Pancreas (tissue), 10 donors: ENCODE results near the gene CES3. TPM values are rescaled to one million over a fixed set of nuclear protein-coding genes. Genes with fewer than 3 reads are reported as not detected.

Experiments used
- ATAC-seq, 4 donors: fragments of 200-7000 bp; cut with Tn5 transposase; one replicate each; pipeline versions ENCODE4 v1.8.0 to v1.9.1; 2020; ENCODE audit warnings: mild to moderate bottlenecking in 4 of 4, moderate library complexity in 4 of 4
- DNase-seq, 6 donors: peaks; one replicate each; pipeline ENCODE4 v3.0.0-alpha.2; 2020
- FAIRE-seq: peaks from 2 replicates; lab custom pipeline; 2012; peaks lifted over from hg19 to GRCh38; lab: Jason Lieb, UNC
- H3K27ac ChIP-seq, 4 donors: fragments of 200-600 bp; sonication (generic); 1 replicate in 3 of 4; 2 replicates in 1 of 4; pipeline versions ENCODE4 v1.5.0 to v1.8.0; 2020
- H3K27me3 ChIP-seq, 4 donors: fragments of 200-600 bp; one replicate each; pipeline ENCODE4 v1.8.0; 2021
- H3K36me3 ChIP-seq, 3 donors: fragments of 200-600 bp; sonication (generic) in 1 of 3; one replicate each; pipeline versions ENCODE4 v1.5.0 to v1.8.0; 2020 to 2021
- H3K4me1 ChIP-seq, 3 donors: fragments of 200-600 bp; one replicate each; pipeline ENCODE4 v1.8.0; 2021
- H3K4me3 ChIP-seq, 4 donors: fragments of 200-600 bp; sonication (generic) in 2 of 4; one replicate each; pipeline versions ENCODE4 v1.5.0 to v1.8.0; 2020 to 2021
- H3K9me3 ChIP-seq, 4 donors: fragments of 200-600 bp; one replicate each; pipeline ENCODE4 v1.8.0; 2021
- WGBS, 2 donors: extraction: QIAGEN DNeasy Blood & Tissue Kit; methylation state at CpG; one replicate each; pipeline ENCODE4 v1.1.7; 2013; 5-methylcytosine and 5-hydroxymethylcytosine counted together
- intact Hi-C, 3 donors: fragments of 100-400 bp; cut with DNase I; formaldehyde crosslinking; loops; one replicate each; pipeline versions ENCODE4 v1.11.1 to v1.14.2; 2022
- polyA plus RNA-seq, 2 donors: library from polyadenylated mRNA; stranded (reverse); fragments of 200-250 nt; gene quantifications; one replicate each; pipeline ENCODE4 v1.2.3, GENCODE V29; 2013
- total RNA-seq, 6 donors: library from RNA; stranded (reverse); fragmentation: NEBNext Ultra II Directional in 4 of 6; extraction: Animal tissue kit (Norgen Biotek cat#: 25700) in 4 of 6; gene quantifications; one replicate each; pipeline versions ENCODE4 v1.2.1 to v1.2.4, GENCODE V29; 2021 to 2023
- TF ChIP-seq, protein P1 (sequence below), 4 donors: fragments of 200-600 bp; sonication (generic) in 3 of 4; IDR thresholded peaks; one replicate each; pipeline versions ENCODE4 v1.5.0 to v1.8.0; 2021; ENCODE audit warnings: antibody characterized with exemption in 4 of 4
- donor health status: healthy with polysubstance abuse.
- donor health status: DM: no; HTN: no; CAD: no; lungs with moderate emphysema.
- donor health status: DM: no; HTN: no; CAD: no.
- donor health status: control.
- donor health status: control.
- donor health status: Bipolar disorder and iron deficiency.
- donor health status: DM: yes; HTN: yes; CAD: no.
- donor health status: DM: no; HTN: no; CAD: no.
- donor health status: DM: no; HTN: no; CAD: no.
- donor health status: DM: yes; HTN: yes; CAD: no.

Gene CES3
- total and polyA plus RNA-seq, 8 donors: 1.9 to 7.3 (median 5.2) TPM

DNA sequence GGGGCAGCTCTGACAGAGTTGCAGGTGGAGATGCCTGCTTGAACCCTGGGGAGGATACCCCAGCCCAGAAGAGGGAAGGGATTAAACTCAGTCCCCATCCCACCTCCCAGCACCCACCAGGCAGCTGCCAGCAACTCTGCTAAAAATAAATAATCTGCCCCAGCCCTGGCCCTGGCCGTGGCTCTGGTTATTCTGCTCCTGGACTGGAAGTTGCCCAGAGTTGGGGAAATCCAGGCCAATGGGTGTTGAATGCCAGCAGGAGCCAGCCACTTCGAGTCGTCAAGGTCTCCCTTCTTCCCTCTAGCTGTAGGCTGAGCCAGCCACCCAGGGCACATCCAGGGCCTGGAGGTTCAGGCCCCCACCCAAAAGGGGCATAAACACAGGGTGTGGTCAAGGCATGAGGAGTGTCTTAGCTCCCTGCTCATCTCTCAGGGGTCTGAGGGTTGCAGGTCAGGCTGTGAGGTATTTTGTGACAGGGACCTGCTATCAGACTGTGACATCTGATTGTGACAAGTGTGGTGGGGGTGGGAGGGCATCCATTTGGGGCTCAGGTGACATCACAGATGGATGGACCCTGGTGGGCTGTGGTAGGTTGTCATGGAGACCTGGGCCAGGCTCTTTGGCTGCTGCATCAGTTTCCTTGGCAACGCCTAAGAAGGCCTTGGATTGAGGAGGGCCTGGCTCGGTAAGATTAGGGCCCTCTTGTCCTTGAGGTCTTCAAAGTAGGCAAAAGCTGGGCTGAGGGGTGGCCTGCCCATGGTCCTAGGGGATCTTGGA, 34.7 kb upstream of the CES3 start:
- WGBS, 2 donors: 30 to 34% methylated on average over 5 of the region's 5 CpGs
- TF ChIP-seq, protein P1, sequence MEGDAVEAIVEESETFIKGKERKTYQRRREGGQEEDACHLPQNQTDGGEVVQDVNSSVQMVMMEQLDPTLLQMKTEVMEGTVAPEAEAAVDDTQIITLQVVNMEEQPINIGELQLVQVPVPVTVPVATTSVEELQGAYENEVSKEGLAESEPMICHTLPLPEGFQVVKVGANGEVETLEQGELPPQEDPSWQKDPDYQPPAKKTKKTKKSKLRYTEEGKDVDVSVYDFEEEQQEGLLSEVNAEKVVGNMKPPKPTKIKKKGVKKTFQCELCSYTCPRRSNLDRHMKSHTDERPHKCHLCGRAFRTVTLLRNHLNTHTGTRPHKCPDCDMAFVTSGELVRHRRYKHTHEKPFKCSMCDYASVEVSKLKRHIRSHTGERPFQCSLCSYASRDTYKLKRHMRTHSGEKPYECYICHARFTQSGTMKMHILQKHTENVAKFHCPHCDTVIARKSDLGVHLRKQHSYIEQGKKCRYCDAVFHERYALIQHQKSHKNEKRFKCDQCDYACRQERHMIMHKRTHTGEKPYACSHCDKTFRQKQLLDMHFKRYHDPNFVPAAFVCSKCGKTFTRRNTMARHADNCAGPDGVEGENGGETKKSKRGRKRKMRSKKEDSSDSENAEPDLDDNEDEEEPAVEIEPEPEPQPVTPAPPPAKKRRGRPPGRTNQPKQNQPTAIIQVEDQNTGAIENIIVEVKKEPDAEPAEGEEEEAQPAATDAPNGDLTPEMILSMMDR (IDR thresholded peaks at IDR 0.05): no peak
- intact Hi-C loops: no loop called here
- Histone ChIP-seq H3K27me3 (no peaks in the 10 kb centered on the region), H3K4me3 (no peak overlapping the region), H3K36me3 (no peaks in the 10 kb centered on the region), H3K27ac (no peak overlapping the region), H3K4me1 (no peaks in the 10 kb centered on the region), H3K9me3 (no peaks in the 10 kb centered on the region)
- ATAC-seq: peak; percentile 12 to 67 (median 18)
- peak in 1 of 6 donors; percentile 52 for DNase-seq
- no peak for FAIRE-seq

DNA sequence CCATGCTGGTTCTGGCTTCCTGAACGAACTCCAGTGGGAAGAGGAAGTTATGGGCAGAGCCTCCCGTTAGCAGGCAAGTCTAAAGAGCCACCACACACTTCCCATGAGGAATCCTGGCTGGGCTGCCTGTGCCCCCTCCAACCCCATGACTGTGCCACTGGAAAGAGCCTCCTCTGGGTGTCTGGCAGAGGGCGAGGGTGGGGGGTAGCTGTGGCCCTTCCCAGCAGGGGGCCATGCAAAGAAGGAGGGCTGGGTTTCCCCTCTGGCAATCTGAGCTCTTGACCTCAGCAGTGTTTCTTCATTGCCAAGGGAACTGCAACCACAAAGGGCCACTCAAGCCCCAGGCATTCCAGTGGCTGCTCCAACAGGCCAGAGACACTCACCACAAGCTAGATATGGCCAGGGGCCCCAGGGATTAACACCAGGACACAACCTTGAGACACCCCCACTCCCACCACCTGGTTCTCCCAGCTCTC, 34.1 kb upstream of the CES3 start:
- H3K4me1 ChIP-seq: no peaks in the 10 kb centered on the region
- peak in 2 of 4 donors; percentile 8 to 40 for ATAC-seq
- no peak for FAIRE-seq

DNA sequence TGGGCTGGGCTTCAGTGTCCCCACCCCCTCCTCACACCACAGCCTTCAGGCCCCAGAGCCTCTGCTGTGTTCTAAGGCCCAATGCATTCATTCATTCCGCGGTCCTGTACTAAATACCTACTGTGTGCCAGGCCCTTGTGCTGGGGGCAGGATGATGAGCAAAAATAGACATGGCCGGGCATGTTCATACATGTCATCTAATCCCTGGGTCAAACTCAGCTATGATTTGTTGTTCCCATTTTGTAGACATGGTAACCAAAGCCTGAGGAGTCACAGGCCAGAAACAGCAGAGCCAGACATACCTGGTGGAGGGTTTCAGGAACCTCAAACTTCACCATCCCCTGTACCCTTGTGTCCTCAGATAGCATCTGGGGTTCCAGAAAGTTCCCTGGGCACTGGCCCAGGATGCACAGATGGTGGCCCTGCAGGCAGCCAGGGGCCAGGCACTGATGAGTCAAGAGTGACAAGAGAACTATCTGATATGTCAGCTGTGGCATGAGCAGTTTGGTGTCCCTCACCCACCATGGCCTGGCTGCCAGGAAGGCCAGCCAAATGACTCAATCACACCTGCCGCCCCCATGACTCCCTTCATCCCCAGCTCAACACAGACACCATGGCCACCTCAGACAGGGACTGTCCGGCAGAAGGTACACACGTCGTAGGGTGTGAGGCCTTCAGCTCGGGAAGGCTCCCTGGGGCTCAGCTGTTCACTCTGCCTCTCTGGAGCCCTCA, 33.0 kb upstream of the CES3 start:
- Histone ChIP-seq H3K9me3 (no peaks in the 10 kb centered on the region), H3K27ac (no peak overlapping the region), H3K4me3 (no peak overlapping the region), H3K27me3 (no peaks in the 10 kb centered on the region), H3K4me1 (peaks cover under 1 to 3% (median 2%) of the 10 kb centered on the region in 3 donors), H3K36me3 (no peaks in the 10 kb centered on the region)
- peak in 1 of 6 donors; percentile 23 for DNase-seq
- 88 to 92% methylated on average over 8 of the region's 8 CpGs for WGBS, 2 donors
- TF ChIP-seq, protein P1 (IDR thresholded peaks at IDR 0.05): no peak
- intact Hi-C loops: no loop called here
- FAIRE-seq: no peak
- no peak for ATAC-seq

More for the DNA sequence above, 34.1 kb upstream of the CES3 start:
- H3K27ac ChIP-seq: no peak overlapping the region
- intact Hi-C loops: no loop called here
- H3K9me3 ChIP-seq: no peaks in the 10 kb centered on the region
- no peaks in the 10 kb centered on the region for H3K27me3 ChIP-seq
- 78 to 81% methylated on average over 3 of the region's 3 CpGs for WGBS, 2 donors
- no peak overlapping the region for H3K4me3 ChIP-seq
- no peaks in the 10 kb centered on the region for H3K36me3 ChIP-seq
- TF ChIP-seq, protein P1 (IDR thresholded peaks at IDR 0.05): no peak
- peak in 1 of 6 donors; percentile 25 for DNase-seq

DNA sequence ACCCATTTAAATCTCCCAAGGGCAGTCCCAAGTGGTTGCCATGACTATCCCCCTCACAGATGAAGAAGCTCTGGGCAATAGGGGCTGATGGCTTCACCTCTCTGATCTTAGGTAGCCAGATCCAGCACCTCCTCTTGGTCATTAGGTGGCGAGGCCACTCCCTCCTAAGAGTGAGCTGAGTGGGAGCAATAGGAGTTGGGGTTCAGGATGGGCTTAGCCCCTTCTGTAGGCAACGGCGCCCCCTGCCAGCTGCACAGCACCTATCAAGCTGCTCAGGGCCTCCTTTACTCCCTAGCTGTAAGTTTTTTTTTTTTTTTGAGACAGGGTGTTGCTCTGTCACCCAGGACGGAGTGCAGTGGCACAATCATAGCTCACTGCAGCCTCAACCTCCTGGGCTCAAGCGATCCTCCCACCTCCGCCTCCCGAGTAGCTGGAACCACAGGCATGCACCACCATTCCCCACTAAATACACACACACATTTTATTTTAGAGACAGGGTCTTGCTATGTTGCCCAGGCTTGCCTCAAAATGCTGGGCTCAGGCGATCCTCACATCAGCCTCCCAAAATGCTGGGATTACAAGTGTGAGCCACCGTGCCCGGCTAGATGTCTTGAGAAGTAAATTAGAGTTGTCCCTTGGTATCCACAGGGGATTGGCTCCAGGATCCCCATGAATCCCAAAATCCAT, 32.2 kb upstream of the CES3 start:
- no peak overlapping the region for H3K27ac ChIP-seq
- FAIRE-seq (no peak), ATAC-seq (no peak), DNase-seq (peak in 1 of 6 donors; percentile 31)
- H3K4me1 ChIP-seq: peaks cover 4 to 7% (median 7%) of the 10 kb centered on the region in 3 donors
- H3K9me3 ChIP-seq: no peaks in the 10 kb centered on the region
- intact Hi-C loops: no loop called here
- no peak overlapping the region for H3K4me3 ChIP-seq
- H3K36me3 ChIP-seq: no peaks in the 10 kb centered on the region
- WGBS, 2 donors: 69 to 82% methylated on average over 10 of the region's 10 CpGs
- H3K27me3 ChIP-seq: no peaks in the 10 kb centered on the region
- TF ChIP-seq, protein P1 (IDR thresholded peaks at IDR 0.05): no peak
